ENCODE measurements around the gene CLN5.

GRCh38 chr13:76971851-76972829, 19.7 kb upstream of the CLN5 start:
- TF ChIP-seq EP300 (IDR thresholded peaks at IDR 0.05) = no peak
- TF ChIP-seq, protein P1, sequence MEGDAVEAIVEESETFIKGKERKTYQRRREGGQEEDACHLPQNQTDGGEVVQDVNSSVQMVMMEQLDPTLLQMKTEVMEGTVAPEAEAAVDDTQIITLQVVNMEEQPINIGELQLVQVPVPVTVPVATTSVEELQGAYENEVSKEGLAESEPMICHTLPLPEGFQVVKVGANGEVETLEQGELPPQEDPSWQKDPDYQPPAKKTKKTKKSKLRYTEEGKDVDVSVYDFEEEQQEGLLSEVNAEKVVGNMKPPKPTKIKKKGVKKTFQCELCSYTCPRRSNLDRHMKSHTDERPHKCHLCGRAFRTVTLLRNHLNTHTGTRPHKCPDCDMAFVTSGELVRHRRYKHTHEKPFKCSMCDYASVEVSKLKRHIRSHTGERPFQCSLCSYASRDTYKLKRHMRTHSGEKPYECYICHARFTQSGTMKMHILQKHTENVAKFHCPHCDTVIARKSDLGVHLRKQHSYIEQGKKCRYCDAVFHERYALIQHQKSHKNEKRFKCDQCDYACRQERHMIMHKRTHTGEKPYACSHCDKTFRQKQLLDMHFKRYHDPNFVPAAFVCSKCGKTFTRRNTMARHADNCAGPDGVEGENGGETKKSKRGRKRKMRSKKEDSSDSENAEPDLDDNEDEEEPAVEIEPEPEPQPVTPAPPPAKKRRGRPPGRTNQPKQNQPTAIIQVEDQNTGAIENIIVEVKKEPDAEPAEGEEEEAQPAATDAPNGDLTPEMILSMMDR (IDR thresholded peaks at IDR 0.05) = no peak
